ENCODE results near the gene OLFM1. TPM values are rescaled to one million over a fixed set of nuclear protein-coding genes. Genes with fewer than 3 reads are reported as not detected.

Gene OLFM1
- total and polyA plus RNA-seq, 5 donors from 2014 or later, result not detected

GRCh38 chr9:135152614-135153334, 65.3 kb downstream of the OLFM1 start:
- Mint-ChIP-seq H3K27me3 (peaks cover 4% of the 10 kb centered on the region), H3K9me3 (peaks cover 0 to 7% (median 4%) of the 10 kb centered on the region in 7 donors), H3K4me3 (no peak overlapping the region), H3K36me3 (no peaks in the 10 kb centered on the region), H3K27ac (no peak overlapping the region), H3K4me1 (no peaks in the 10 kb centered on the region)
- Histone ChIP-seq H3K9me3 (ENCODE audit: control insufficient read depth in 2 of 2, low read length in 2 of 2) (no peaks in the 10 kb centered on the region), H3K36me3 (ENCODE audit: control insufficient read depth, insufficient read depth, low read length) (no peaks in the 10 kb centered on the region), H3K4me3 (ENCODE audit: low read depth, low read length) (no peak overlapping the region), H3K27ac (ENCODE audit: insufficient read depth, low read length, poor library complexity, severe bottlenecking) (no peak overlapping the region), H3K27me3 (ENCODE audit: control insufficient read depth, insufficient read depth, low read length) (no peaks in the 10 kb centered on the region), H3K4me1 (ENCODE audit: control insufficient read depth, insufficient read depth, low read length, poor library complexity, severe bottlenecking) (no peaks in the 10 kb centered on the region)
- ATAC-seq (ENCODE audit: low read depth in 2 of 2) (no peak), DNase-seq (no peak)

- Mint-ChIP-seq H3K4me1 (peaks cover 0 to 4% (median 0%) of the 10 kb centered on the region in 4 donors), H3K27me3 (peaks cover 4% of the 10 kb centered on the region), H3K36me3 (no peaks in the 10 kb centered on the region), H3K4me3 (no peak overlapping the region), H3K27ac (no peak overlapping the region), H3K9me3 (peaks cover 0 to 7% (median 4%) of the 10 kb centered on the region in 7 donors)
- no peaks in the 10 kb centered on the region for H3K4me1 ChIP-seq (ENCODE audit: control insufficient read depth, insufficient read depth, low read length, poor library complexity, severe bottlenecking)
- H3K27me3 ChIP-seq (ENCODE audit: control insufficient read depth, insufficient read depth, low read length), result no peaks in the 10 kb centered on the region
- no peak for DNase-seq
- no peak overlapping the region for H3K4me3 ChIP-seq (ENCODE audit: low read depth, low read length)
- H3K27ac ChIP-seq (ENCODE audit: insufficient read depth, low read length, poor library complexity, severe bottlenecking), result no peak overlapping the region
- ATAC-seq (ENCODE audit: low read depth in 2 of 2), result no peak
- H3K9me3 ChIP-seq (ENCODE audit: control insufficient read depth in 2 of 2, low read length in 2 of 2), result no peaks in the 10 kb centered on the region
- H3K36me3 ChIP-seq (ENCODE audit: control insufficient read depth, insufficient read depth, low read length), result no peaks in the 10 kb centered on the region
Measured at GRCh38 chr9:135154050-135154615, 66.7 kb downstream of the OLFM1 start.

DNA sequence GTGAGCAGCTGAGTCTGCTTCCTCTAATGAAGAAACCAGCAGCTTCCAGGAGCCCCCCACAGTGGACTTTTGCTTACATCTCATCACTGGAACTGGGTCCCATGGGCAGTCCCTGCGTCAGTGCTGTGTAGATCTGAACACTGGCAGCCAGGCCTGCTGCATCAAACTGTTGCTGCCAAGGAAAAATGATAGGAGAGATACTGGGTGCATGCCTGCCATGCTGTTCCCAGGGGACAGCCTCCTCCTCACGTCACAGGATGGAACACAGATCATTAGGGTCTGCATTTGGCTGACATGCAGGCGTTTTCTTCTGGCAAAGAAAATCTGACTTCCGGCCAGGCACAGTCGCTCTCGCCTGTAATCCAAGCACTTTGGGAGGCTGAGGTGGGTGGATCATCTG, 67.9 kb downstream of the OLFM1 start:
- no peaks in the 10 kb centered on the region for H3K36me3 ChIP-seq (ENCODE audit: control insufficient read depth, insufficient read depth, low read length)
- H3K27ac Mint-ChIP-seq, result no peak overlapping the region
- no peaks in the 10 kb centered on the region for H3K9me3 ChIP-seq (ENCODE audit: control insufficient read depth in 2 of 2, low read length in 2 of 2)
- ATAC-seq (ENCODE audit: low read depth in 2 of 2) (no peak), DNase-seq (no peak)
- H3K4me3 Mint-ChIP-seq, result no peak overlapping the region
- no peaks in the 10 kb centered on the region for H3K27me3 ChIP-seq (ENCODE audit: control insufficient read depth, insufficient read depth, low read length)
- H3K9me3 Mint-ChIP-seq, result peaks cover 0 to 7% (median 3%) of the 10 kb centered on the region in 7 donors
- H3K27ac ChIP-seq (ENCODE audit: insufficient read depth, low read length, poor library complexity, severe bottlenecking), result no peak overlapping the region
- H3K4me3 ChIP-seq (ENCODE audit: low read depth, low read length), result no peak overlapping the region
- peaks cover 4% of the 10 kb centered on the region for H3K27me3 Mint-ChIP-seq
- no peaks in the 10 kb centered on the region for H3K36me3 Mint-ChIP-seq
- H3K4me1 Mint-ChIP-seq, result peaks cover 0 to 4% (median 0%) of the 10 kb centered on the region in 4 donors
- no peaks in the 10 kb centered on the region for H3K4me1 ChIP-seq (ENCODE audit: control insufficient read depth, insufficient read depth, low read length, poor library complexity, severe bottlenecking)

DNA sequence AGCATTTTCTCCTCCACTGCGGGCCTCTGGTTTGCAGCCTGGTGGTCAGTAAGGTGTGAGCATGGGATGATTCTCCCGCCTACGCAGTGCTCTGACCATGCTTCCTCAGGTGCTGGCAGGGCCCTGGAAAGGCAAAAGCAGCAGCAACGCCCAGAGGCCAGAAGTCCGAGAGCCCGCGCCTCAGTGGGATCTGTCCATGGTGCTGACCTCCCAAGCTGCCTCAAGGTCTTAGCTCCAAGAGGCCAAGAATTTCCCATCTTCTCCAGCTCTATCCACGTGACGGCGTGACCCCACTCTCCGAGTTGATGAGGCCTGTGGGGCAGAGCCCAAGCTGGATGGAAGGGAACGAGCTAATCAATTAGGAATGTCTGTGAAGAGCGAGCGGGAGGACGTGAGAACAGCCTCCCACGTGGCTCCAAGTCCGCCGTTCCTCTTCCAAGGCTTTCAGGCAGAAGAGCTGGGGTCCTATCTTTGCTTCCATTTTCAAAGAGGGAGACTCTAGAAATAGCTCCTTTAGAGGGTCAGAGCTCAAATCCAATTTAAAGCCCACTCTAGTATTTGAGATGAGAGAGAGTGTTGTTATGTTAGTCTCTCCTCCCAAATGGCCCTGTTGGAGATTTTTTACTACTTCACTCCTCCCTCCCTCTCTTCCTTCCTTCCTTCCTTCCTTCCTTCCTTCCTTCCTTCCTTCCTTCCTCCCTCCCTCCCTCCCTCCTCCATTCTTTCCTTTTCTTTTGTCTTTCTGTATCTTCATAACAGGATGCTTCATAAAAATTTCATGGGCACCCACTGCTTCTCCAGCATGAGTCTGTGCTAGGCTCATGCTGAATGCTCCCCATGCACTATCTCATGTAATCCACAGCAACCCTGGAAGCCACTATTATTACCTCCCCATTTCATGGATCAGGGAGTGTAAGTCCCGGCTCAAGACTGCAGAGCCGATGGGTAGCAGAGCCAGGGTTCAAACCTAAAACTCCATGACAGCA, 69.3 kb downstream of the OLFM1 start:
- Mint-ChIP-seq H3K27me3 (peaks cover 4% of the 10 kb centered on the region), H3K4me3 (no peak overlapping the region), H3K9me3 (peaks cover 0 to 3% (median 0%) of the 10 kb centered on the region in 7 donors), H3K4me1 (peaks cover 0 to 4% (median 0%) of the 10 kb centered on the region in 4 donors), H3K36me3 (no peaks in the 10 kb centered on the region), H3K27ac (no peak overlapping the region)
- ATAC-seq (ENCODE audit: low read depth in 2 of 2) (no peak), DNase-seq (no peak)
- Histone ChIP-seq H3K9me3 (ENCODE audit: control insufficient read depth in 2 of 2, low read length in 2 of 2) (no peaks in the 10 kb centered on the region), H3K27me3 (ENCODE audit: control insufficient read depth, insufficient read depth, low read length) (no peaks in the 10 kb centered on the region), H3K36me3 (ENCODE audit: control insufficient read depth, insufficient read depth, low read length) (no peaks in the 10 kb centered on the region), H3K4me3 (ENCODE audit: low read depth, low read length) (no peak overlapping the region), H3K4me1 (ENCODE audit: control insufficient read depth, insufficient read depth, low read length, poor library complexity, severe bottlenecking) (no peaks in the 10 kb centered on the region), H3K27ac (ENCODE audit: insufficient read depth, low read length, poor library complexity, severe bottlenecking) (no peak overlapping the region)

- Histone ChIP-seq H3K4me1 (ENCODE audit: control insufficient read depth, insufficient read depth, low read length, poor library complexity, severe bottlenecking) (no peaks in the 10 kb centered on the region), H3K9me3 (ENCODE audit: control insufficient read depth in 2 of 2, low read length in 2 of 2) (no peaks in the 10 kb centered on the region), H3K27me3 (ENCODE audit: control insufficient read depth, insufficient read depth, low read length) (no peaks in the 10 kb centered on the region), H3K4me3 (ENCODE audit: low read depth, low read length) (no peak overlapping the region), H3K36me3 (ENCODE audit: control insufficient read depth, insufficient read depth, low read length) (no peaks in the 10 kb centered on the region), H3K27ac (ENCODE audit: insufficient read depth, low read length, poor library complexity, severe bottlenecking) (no peak overlapping the region)
- H3K9me3 Mint-ChIP-seq, result peaks cover 0 to 3% (median 0%) of the 10 kb centered on the region in 7 donors
- ATAC-seq (ENCODE audit: low read depth in 2 of 2) (no peak), DNase-seq (no peak)
- H3K27ac Mint-ChIP-seq, result peak overlapping the region in 1 of 3 donors; percentile 58
- peaks cover 0 to 4% (median 0%) of the 10 kb centered on the region in 4 donors for H3K4me1 Mint-ChIP-seq
- no peak overlapping the region for H3K4me3 Mint-ChIP-seq
- H3K36me3 Mint-ChIP-seq, result no peaks in the 10 kb centered on the region
- peaks cover 4% of the 10 kb centered on the region for H3K27me3 Mint-ChIP-seq
Measured at GRCh38 chr9:135157856-135158563, 70.5 kb downstream of the OLFM1 start.

- peaks cover 0 to 4% (median 0%) of the 10 kb centered on the region in 4 donors for H3K4me1 Mint-ChIP-seq
- no peaks in the 10 kb centered on the region for H3K36me3 ChIP-seq (ENCODE audit: control insufficient read depth, insufficient read depth, low read length)
- H3K4me3 Mint-ChIP-seq, result no peak overlapping the region
- H3K4me3 ChIP-seq (ENCODE audit: low read depth, low read length), result no peak overlapping the region
- H3K36me3 Mint-ChIP-seq, result no peaks in the 10 kb centered on the region
- H3K27ac Mint-ChIP-seq, result no peak overlapping the region
- H3K4me1 ChIP-seq (ENCODE audit: control insufficient read depth, insufficient read depth, low read length, poor library complexity, severe bottlenecking), result no peaks in the 10 kb centered on the region
- H3K9me3 Mint-ChIP-seq, result peaks cover 0 to 3% (median 0%) of the 10 kb centered on the region in 7 donors
- no peak for DNase-seq
- no peak for ATAC-seq (ENCODE audit: low read depth in 2 of 2)
- H3K27me3 Mint-ChIP-seq, result peaks cover 4% of the 10 kb centered on the region
- no peaks in the 10 kb centered on the region for H3K27me3 ChIP-seq (ENCODE audit: control insufficient read depth, insufficient read depth, low read length)
- no peak overlapping the region for H3K27ac ChIP-seq (ENCODE audit: insufficient read depth, low read length, poor library complexity, severe bottlenecking)
- H3K9me3 ChIP-seq (ENCODE audit: control insufficient read depth in 2 of 2, low read length in 2 of 2), result no peaks in the 10 kb centered on the region
Measured at GRCh38 chr9:135158564-135158937, 71.1 kb downstream of the OLFM1 start.

GRCh38 chr9:135159801-135160200, 72.3 kb downstream of the OLFM1 start:
- ATAC-seq (ENCODE audit: low read depth in 2 of 2) (no peak), DNase-seq (no peak)
- Histone ChIP-seq H3K27ac (ENCODE audit: insufficient read depth, low read length, poor library complexity, severe bottlenecking) (no peak overlapping the region), H3K4me1 (ENCODE audit: control insufficient read depth, insufficient read depth, low read length, poor library complexity, severe bottlenecking) (no peaks in the 10 kb centered on the region), H3K36me3 (ENCODE audit: control insufficient read depth, insufficient read depth, low read length) (no peaks in the 10 kb centered on the region), H3K4me3 (ENCODE audit: low read depth, low read length) (no peak overlapping the region), H3K27me3 (ENCODE audit: control insufficient read depth, insufficient read depth, low read length) (no peaks in the 10 kb centered on the region), H3K9me3 (ENCODE audit: control insufficient read depth in 2 of 2, low read length in 2 of 2) (no peaks in the 10 kb centered on the region)
- Mint-ChIP-seq H3K4me3 (no peak overlapping the region), H3K9me3 (no peaks in the 10 kb centered on the region), H3K4me1 (peaks cover 0 to 4% (median 0%) of the 10 kb centered on the region in 4 donors), H3K27me3 (no peaks in the 10 kb centered on the region), H3K36me3 (no peaks in the 10 kb centered on the region), H3K27ac (no peak overlapping the region)

All from CD4-positive, CD25-positive, alpha-beta regulatory T cell (primary cell).